GM18951 (cell line): ENCODE measurements around the gene SLC26A2.

Source experiments
- POLR2A ChIP-seq: IDR thresholded peaks from 4 replicates; pipeline ENCODE4 v1.6.1; 2011; ENCODE audit warnings: mild to moderate bottlenecking; ENCODE audit not compliant: insufficient read length, insufficient read depth; ENCODE audit errors: extremely low read depth
- in situ Hi-C: fragments of 300-500 bp; cut with MboI; formaldehyde crosslinking; loops from one replicate; pipeline ENCODE4 v1.12.0; 2022; ENCODE audit warnings: low sequenced_read_pairs, mixed read lengths, inconsistent platforms; ENCODE audit not compliant: unreplicated experiment

SLC26A2 gene

DNA sequence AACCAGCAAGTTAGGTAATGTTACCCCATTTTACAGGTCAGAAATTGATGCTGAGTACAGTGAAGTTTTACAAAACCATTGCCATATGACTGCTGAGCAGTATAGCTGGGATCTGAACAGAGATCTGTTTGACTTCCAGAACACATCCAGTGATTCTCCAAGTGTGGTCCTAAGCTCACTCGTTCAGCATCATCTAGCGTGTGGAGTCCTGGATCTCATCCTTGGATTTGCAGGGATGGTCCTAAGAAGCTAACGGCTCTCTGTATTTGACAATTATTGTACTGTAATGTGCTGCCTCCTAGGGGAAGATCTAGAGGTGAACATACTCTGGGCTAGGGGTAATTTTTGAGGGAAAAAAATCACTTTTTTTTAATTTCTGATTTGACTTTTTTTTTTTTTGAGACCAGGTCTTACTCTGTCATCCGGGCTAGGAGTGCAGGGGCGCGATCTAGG lies 1.4 kb downstream of the SLC26A2 start:
- in situ Hi-C loops = no loop called here
- no peak for TF ChIP-seq POLR2A

DNA sequence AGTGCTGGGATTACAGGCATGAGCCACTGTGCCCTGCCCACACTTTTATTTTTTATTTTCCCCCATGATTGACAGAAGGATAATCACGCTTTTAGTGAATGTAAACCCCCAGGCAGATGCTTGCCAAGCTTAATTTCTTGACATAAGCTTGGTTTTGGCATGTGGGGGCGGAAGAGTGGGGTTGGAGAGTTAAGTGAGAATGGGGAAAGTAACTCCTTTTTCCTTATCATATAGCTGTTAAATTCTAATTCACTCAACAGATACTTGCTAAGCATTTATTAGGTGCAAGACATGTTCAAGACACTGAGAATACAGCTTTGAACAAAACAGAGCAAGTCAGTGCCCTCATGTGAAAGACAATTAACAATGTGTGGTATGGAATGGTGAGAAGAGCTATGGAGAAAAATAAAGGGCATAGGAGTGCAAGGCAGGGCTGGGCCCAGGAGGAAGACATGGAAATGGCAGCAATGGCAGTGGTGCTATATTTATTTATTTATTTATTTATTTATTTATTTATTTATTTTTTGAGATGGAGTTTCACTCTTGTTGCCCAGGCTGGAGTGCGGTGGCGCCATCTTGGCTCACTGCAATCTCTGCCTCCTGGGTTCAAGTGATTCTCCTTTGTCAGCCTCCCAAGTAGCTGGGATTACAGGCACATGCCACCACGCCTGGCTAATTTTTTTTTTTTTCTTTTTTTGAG lies 2.2 kb downstream of the SLC26A2 start:
- TF ChIP-seq POLR2A = no peak
- in situ Hi-C loops = no loop called here

DNA sequence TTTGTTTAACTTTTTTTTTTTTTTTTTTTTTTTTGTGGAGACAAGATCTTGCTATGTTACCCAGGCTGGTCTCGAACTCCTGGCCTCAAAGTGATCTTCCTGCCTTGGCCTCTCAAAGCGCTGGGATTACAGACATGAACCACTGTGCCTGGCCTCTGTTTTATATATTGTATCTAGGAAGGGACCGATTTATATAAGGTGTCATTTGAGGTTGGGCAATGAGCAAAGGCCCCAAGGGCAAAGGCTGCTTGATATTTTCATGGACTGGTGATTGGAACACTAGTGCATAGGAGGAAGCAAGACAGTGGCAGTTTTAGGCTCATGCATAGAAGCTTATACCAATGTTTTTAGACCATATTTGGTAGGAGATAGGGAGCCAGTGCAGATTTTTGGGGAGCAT lies 3.2 kb downstream of the SLC26A2 start:
- TF ChIP-seq POLR2A = no peak
- in situ Hi-C loops = no loop called here

DNA sequence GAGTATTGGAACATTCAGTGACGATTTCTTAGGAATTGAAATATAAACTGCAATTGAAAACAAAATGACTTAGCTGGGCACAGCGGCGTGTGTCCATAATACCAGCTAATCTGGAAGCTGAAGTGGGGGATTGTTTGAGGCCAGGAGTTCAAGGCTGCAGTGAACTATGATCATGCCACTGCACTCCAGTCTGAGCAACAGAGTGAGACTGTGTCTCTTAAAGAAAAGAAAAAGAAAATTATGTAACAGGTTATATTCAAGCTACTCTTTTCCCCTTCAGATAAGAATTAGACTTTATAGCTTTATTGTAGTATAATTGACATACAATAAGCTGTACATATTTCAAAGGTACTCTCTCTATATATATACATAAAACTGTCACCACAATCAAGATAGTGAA lies 6.4 kb downstream of the SLC26A2 start:
- no peak for TF ChIP-seq POLR2A
- in situ Hi-C loops = no loop called here

DNA sequence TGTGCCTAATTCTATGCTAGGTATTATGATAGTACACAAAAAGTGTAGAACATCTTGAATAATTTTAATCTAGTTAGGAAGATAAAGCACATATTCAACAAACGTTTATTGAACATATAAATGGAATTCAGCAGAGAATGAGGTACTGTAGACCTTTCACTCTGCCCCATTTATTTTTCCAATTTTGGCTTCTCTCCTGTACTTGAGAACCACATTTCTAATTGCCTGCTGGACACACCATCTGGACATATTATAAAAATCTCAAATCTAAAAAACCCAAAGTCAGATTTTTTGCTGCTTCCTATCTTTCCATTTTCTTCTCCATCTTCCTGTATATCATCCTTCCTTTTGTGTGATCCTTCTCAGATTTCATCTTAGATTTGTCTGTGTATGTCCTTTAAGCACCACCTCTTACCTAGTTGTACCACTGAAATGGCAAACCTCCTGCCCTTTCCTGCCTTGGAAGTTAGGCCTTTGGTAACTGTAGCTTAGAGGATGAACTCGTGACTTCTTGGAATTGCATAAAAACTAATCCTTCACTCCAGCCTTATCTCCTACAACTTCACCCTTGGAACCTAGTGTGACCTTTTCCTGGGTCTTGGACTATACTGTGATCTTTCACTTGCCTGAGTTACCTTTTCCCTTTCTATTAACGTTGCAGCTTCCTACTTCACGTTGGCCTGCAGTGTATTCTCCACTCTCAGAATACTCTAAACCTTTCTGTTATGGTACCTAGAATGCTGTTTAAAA lies 8.8 kb downstream of the SLC26A2 start:
- in situ Hi-C loops = no loop called here
- no peak for TF ChIP-seq POLR2A

DNA sequence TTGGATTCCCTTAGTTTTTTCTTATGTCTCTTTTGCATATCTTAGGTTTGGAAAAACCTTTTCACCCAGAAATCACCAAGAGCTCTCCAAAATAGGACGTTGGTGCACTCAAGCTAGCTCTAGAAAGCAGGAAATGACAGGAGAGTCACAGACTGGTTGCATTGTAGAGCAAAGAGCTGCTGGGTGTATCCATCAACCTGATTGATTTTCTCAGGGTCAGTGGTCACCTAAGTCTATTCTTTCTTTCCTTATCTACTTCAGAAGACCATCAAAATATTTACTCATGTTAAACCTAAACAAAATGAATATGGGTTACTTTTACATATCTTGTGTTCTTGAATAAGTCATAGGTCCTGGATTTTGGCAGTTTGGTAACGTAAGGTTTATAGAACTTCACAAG lies 14.9 kb downstream of the SLC26A2 start:
- TF ChIP-seq POLR2A = no peak
- in situ Hi-C loops = loop anchor here (10.0 kb wide), 1 partner anchor 141 kb away; no protein-coding TSS in a partner anchor

DNA sequence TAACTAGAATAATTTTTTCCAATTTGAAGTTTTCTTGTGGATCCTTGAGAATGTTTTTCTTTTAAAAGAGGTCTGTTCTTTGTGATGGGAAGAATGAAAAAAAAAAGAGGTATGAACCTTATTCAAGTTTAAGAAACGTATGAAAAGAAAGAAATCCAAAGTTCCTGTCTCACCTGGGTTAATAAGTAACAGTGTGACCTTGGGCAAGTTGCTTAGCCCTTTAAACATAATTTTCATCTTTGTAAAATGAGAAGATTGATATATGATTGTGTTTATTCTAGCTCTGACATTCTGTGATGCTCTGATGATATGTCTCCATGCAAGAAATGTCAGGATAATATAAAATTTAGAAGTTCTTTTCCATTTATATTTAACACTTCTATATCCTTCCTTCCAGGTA lies 19.3 kb downstream of the SLC26A2 start:
- in situ Hi-C loops = loop anchor here (10.0 kb wide), 1 partner anchor 145 kb away; no protein-coding TSS in a partner anchor
- no peak for TF ChIP-seq POLR2A

DNA sequence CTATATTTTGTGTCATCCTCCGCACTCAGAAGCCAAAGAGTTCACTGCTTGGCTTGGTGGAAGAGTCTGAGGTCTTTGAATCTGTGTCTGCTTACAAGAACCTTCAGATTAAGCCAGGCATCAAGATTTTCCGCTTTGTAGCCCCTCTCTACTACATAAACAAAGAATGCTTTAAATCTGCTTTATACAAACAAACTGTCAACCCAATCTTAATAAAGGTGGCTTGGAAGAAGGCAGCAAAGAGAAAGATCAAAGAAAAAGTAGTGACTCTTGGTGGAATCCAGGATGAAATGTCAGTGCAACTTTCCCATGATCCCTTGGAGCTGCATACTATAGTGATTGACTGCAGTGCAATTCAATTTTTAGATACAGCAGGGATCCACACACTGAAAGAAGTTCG lies 20.6 kb downstream of the SLC26A2 start:
- in situ Hi-C loops = no loop called here
- no peak for TF ChIP-seq POLR2A

DNA sequence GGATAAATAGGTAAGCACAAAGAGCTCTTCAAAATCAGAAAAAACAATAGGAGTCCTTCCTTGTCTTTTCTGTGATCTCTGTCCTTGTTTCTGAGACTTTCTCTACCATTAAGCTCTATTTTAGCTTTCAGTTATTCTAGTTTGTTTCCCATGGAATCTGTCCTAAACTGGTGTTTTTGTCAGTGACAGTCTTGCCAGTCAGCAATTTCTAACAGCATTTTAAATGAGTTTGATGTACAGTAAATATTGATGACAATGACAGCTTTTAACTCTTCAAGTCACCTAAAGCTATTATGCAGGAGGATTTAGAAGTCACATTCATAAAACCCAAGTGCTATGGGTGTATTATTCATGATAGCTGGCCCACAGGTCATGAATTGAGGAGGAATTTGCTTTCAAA lies 21.9 kb downstream of the SLC26A2 start:
- TF ChIP-seq POLR2A = no peak
- in situ Hi-C loops = no loop called here

DNA sequence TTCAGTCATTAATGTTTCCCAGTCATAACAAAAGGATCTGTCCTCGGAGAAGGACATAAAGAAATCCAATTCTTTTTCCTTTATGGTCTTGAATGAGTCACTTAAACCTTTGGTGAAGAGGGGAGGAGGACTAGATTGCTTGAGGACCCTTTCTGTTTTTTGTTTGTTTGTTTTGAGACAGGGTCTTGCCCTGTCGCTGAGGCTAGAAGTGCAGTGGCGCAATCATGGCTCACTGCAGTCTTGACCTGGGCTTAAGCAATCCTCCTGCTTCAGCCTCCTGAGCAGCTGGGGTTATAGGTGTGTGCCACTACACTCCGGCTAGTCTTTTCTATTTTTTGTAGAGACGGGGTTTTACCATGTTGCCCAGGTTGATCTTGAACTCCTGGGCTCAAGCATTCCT lies 27.6 kb downstream of the SLC26A2 start:
- TF ChIP-seq POLR2A = no peak
- in situ Hi-C loops = loop anchor here (5.0 kb wide), 1 partner anchor 351 kb away; no protein-coding TSS in a partner anchor

DNA sequence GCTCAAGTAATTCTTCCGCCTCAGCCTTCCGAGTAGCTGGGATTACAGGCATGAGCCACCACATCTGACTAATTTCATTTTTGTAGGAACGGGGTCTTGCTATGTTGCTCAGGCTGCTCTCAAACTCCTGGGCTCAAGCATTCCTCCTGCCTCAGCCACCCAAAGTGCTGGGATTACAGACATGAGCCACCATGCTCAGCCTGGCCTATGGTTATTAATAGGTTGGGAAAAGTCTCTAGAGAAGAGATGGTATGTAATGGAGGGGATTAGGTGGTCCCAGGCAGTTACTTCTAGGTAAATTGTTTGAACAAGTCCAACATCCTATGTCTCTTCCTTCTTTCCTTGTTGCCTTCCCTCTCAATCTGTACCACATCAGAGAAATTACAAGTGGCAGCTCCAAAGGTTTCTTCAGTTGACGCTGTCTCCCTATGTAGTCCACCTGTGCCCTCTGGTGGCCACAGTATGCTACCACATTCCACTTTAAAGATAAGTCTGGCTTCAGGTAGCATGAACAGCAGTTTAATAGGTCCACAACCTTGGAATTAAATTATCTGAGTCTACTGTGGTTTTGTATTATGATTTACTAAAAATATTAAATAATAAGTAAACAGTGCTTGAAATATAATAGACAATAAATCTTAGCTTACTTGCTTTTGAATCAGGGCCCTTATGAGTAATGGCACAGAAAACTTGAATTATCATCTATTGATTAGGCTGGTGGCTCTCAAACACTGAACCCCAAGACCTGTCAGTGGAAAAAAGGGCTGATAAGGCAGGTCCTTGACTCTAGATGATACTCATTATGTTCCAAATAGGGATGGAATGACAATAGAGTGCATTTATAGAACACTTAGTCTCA lies 30.2 kb downstream of the SLC26A2 start:
- TF ChIP-seq POLR2A = no peak
- in situ Hi-C loops = no loop called here

DNA sequence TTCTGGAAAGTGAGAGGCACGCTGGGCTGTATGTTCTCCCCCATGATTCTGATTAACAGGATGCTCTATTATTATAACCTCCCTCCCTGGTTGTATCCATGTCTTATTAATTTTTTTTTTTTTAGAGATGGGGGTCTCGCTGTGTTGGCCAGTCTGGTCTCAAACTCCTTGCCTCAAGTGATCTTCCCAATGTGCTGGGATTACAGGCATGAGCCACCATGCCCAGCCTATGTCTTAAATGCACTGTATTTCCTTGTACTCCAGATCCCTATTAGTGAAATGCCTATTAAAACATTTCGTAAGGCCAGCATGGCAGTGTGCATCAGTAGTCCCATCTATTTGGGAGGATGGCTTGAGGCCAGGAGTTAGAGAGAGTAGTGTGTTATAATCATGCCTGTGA lies 32.9 kb downstream of the SLC26A2 start:
- TF ChIP-seq POLR2A = no peak
- in situ Hi-C loops = no loop called here
